Stimulated activated CD8-positive, alpha-beta memory T cell treated with anti-CD3 and anti-CD28 coated beads, Interleukin-2, amount 100 ng/mL, for 1 hour (primary cell): Measurements from ENCODE around the gene BCS1L.

Experiments
- DNase-seq, 2 donors: peaks; one replicate each; pipeline ENCODE4 v3.0.0-alpha.2; 2020; ENCODE audit warnings: low read depth in 2 of 2

BCS1L gene, protein sequence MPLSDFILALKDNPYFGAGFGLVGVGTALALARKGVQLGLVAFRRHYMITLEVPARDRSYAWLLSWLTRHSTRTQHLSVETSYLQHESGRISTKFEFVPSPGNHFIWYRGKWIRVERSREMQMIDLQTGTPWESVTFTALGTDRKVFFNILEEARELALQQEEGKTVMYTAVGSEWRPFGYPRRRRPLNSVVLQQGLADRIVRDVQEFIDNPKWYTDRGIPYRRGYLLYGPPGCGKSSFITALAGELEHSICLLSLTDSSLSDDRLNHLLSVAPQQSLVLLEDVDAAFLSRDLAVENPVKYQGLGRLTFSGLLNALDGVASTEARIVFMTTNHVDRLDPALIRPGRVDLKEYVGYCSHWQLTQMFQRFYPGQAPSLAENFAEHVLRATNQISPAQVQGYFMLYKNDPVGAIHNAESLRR

DNA sequence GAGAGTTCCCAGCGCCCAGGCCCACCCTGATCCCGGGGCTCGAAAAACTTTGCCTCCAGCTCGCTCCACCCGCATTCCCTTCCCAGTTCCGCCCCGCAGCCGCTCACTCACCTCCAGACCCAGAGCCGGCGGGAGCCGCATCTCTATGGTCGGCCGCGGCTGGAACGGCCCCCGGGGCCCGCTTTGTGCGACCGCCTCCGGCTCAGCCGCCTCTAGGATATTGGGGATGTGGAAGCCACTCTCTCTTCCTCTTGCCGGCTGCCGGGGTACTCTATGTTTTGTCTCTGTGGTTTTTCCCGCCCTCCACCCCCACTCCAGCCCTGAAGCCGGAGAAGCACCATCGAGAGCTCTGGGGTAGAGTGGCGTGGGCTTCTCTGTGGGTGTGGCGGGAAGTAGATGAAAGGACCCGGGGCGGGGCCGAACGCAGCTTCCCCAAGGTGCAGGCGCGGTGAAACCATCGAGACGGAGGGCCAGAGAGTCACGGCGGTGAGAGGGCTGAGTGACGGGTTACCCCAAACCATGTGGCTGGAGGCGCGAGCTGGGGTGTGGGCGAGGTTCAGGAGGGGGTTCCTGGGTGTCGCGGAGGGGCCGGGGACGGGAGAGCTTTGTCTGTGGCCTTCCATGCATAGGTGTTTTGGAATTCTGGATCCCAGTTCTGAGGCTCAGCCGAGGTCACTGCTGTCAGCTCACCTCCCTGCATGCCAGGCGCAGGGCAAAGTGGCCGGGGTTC is at the start of gene BCS1L, which contains the start of gene ZNF142:
BCS1L (plus strand) TSS at position 426 of the 730 bp plus-strand sequence. CDS start 1,305 bp downstream, outside the sequence.
ZNF142 (minus strand) TSS at position 366 of the 730 bp plus-strand sequence. CDS start 3,194 bp downstream, outside the sequence.
- peak; percentile 81 to 82 for DNase-seq

- DNase-seq, result no peak
Measured at GRCh38 chr2:218615868-218616315, 43.6 kb upstream of the BCS1L start.

- DNase-seq, result no peak
Measured at GRCh38 chr2:218618102-218618860, 41.2 kb upstream of the BCS1L start.

GRCh38 chr2:218621007-218621406 is 38.5 kb upstream of the BCS1L start:
- DNase-seq, result no peak

DNA sequence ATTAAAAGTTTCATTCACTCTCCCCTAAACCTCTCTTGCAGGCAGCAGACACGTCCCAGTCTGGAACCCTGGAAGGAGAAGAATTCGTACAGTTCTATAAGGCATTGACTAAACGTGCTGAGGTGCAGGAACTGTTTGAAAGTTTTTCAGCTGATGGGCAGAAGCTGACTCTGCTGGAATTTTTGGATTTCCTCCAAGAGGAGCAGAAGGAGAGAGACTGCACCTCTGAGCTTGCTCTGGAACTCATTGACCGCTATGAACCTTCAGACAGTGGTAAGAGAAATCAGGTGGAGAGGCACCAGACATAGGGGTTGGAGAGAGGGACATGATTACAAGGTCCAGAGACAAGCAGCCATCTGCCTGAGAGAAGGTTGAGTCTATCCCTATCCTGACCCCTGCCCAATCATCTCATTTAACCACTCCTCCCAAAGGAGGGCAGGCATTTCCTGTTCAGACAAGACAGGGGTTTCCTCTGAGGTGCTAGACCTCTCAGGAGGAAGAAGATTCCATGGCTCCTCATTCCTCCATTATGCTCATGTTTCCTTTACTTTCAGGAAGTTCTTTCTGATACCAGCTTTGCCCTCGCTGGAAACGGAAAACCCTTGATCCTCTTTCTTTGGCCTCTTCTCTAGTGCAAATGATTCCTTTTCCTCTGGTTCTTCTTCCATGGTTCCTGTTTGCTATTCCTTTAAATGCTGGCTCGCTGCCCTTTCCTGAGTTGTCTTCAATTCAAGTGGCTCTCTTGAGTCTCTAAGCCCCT is 36.7 kb upstream of the BCS1L start:
- no peak for DNase-seq

DNA sequence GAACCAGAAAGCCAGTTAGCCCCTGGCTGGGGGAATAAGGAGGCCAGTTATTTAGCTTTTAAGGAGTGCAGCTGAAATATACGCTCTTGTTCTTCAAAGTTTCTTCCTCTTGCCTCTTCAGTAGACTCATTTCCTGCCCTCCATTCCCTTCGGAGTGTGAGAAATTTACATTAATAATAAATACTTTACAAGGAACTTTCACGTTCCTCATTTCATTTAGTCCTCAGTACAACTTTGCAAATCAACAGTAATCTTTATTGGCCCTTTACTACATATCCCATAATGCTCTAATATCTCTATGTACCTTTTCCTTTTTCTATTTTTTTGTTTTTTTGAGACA is 36.1 kb upstream of the BCS1L start:
- DNase-seq, result no peak

DNA sequence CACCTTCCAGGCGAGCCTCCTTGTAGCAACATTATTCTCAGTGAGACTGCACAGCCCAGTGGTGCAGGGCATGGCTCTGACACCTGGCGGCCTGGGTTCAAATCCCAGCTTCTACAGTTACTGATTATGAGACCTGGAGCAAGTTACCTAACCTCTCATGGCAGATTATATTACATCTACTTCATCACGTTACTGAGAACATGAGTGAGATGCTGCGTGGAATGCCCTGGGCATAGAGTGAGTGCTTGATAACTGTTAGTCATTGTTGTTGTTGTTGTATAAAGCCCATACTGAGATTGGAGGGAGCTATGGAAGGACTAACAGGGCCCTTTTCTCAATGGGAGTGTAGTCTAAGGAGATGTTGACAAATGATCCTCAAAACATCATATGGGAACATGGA is 33.1 kb upstream of the BCS1L start:
- no peak for DNase-seq

GRCh38 chr2:218627939-218628338 is 31.5 kb upstream of the BCS1L start:
- DNase-seq, result no peak

- DNase-seq, result no peak
Measured at GRCh38 chr2:218631837-218632236, 27.6 kb upstream of the BCS1L start.

- DNase-seq, result no peak
Measured at GRCh38 chr2:218635719-218636118, 23.8 kb upstream of the BCS1L start.

DNA sequence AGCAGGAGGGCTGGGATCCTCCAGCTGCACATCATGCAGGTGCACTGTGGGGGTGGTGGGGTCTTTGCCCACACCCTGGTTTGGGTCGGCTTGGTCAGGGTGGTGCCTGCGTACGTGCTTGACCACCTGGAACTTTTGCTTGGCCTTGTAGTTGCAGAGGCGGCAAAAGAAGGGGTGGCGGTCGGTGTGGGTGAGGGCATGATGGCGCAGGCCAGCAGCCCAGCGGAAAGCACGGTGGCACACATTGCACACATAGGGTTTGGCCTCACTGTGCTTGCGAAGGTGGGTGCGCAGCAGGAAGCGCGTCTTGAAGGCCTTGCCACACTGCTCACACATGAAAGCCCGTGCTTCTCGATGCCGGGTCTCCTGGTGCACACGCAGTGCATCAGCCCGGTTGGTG is 21.1 kb upstream of the BCS1L start:
- no peak for DNase-seq

GRCh38 chr2:218642121-218642656 is 17.3 kb upstream of the BCS1L start:
- no peak for DNase-seq

GRCh38 chr2:218642786-218643185 is 16.7 kb upstream of the BCS1L start:
- no peak for DNase-seq

DNA sequence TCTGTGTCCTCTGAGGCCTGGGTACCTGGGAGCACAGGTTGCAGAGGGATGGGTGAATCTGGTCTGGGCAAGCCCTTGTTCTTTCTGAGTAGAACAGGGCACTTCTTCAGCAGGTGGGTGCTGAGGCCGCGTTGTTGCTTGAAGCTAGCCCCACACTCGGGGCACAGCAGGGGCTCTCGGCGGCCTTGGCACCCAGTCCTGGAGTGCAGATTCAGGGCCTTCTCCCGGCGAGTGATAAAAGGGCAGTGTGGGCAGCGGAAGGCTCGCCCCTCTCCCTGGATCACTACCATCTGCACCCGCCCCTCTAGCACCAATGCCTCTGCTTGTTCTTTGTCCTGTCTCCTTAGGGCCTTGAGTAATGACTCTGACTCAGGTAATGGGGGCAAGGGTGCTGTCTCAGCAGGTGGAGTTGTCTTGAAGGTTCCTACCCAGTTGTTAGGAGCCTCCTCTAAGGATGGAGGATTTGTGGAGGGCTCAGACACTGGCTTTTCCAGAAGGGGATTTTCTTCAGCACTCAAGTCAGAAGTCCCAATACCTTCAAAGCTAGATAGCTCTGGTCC is 15.7 kb upstream of the BCS1L start:
- DNase-seq, result no peak

- DNase-seq, result no peak
Measured at GRCh38 chr2:218644721-218645120, 14.8 kb upstream of the BCS1L start.

GRCh38 chr2:218645126-218645525 is 14.4 kb upstream of the BCS1L start:
- DNase-seq, result no peak

DNA sequence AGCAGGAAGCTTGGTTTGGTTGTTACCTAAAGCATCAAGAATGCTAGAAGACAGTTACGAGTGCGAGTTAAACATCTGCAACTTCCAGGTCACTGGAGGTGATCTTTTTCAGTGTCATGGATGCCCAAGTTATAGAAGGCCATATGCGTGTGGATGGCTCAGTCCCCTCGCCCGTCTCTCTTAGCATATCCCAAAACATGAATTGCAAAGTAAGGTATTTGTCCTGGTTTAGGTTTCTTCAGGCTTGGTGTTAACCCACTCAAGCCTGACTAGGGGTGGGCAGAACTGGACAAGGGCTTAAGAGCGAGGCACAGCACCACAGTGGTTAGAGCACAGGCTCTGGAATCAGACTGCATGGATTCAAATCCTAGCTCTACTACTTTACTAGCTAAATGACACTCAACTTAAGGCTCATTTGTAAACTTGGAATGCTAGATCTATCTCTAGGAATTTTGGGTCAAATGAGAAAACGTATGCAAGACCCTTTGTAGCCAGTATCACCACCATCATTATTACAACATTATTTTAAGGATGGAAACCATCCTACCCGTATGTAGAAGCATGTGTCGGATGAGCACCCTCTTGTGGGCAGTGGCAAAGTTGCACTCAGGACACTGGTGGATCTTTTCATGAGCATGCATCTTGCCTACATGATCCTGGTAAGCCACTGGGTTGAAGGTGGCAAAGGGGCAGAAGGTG is 11.2 kb upstream of the BCS1L start:
- DNase-seq, result peak in 1 of 2 donors; percentile 9

- DNase-seq, result no peak
Measured at GRCh38 chr2:218648787-218649100, 10.7 kb upstream of the BCS1L start.

DNA sequence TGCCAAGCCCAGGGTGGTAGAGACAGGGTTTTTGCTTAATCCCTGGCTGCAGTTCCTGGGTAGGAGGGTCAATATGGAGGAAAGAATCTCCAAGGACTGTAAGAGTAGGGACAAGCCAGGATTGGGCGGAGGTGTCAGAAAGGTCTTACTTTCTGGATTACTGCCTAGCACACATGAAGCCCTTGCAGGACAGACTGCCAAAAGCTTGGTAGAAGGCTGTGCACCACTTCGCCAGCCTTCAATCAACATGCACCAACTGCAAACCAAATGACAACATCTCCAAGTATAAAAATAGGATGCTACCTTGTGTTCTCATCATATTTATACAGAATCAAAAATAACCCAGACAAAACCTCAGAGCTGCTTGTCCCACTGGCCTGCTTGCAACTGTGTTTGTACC is 3.7 kb upstream of the BCS1L start:
- no peak for DNase-seq

DNA sequence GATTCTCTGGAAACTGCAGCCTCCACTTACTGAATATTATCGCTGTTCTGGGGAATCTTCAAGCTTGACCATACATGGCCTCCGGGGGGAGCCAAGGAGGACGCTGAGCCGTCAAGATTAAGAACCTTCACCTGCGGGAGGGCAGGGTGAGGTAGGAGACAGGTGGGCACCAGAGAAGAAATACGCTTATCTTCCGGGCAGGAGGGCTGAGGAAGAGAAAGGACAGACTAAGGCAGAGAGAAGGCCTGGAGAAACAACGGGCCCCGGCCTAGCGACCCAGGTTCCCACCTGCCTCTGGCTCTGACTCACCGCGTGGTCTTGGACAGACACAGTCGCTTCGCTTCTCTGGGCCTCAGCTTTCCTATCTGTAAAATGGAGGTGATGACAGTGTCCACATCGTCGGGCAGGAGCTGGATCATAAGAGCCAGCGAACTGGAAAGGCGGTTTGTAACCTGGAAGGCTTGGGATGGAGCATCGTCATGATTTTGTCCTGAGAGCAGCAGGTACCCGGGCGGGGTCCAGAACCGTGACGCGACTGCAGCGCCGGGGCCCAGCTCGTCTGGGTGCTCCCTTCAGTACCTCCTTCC is 719 bp upstream of the BCS1L start:
- DNase-seq, result peak in 1 of 2 donors; percentile 8
